ENCODE data around the gene FOXG1.

DNA sequence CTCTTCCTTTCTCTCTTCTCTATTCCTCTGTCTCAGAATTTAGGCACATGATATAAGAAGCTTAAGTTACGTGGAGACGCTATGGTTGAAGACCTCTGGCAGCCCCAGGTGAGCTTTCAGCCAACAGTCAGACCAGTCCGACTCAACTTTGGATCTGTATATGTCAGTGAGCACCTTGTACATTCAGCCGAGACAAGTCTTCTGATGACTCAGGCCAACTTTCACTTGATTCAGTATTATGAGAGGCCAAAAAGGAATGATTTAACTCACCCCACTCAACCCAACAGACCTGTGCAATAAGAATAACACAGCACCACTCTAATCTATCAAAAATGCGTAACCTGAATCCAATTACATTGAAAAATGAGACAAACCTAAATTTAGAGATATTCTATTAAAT, 47.5 kb upstream of the FOXG1 start:
- TF ChIP-seq, protein P1, sequence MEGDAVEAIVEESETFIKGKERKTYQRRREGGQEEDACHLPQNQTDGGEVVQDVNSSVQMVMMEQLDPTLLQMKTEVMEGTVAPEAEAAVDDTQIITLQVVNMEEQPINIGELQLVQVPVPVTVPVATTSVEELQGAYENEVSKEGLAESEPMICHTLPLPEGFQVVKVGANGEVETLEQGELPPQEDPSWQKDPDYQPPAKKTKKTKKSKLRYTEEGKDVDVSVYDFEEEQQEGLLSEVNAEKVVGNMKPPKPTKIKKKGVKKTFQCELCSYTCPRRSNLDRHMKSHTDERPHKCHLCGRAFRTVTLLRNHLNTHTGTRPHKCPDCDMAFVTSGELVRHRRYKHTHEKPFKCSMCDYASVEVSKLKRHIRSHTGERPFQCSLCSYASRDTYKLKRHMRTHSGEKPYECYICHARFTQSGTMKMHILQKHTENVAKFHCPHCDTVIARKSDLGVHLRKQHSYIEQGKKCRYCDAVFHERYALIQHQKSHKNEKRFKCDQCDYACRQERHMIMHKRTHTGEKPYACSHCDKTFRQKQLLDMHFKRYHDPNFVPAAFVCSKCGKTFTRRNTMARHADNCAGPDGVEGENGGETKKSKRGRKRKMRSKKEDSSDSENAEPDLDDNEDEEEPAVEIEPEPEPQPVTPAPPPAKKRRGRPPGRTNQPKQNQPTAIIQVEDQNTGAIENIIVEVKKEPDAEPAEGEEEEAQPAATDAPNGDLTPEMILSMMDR (IDR thresholded peaks at IDR 0.05; ENCODE audit: extremely low read depth in 1 of 2, insufficient read depth in 1 of 2, low read depth in 1 of 2, low read length in 2 of 2): no peak
- TF ChIP-seq POLR2A (IDR thresholded peaks at IDR 0.05; ENCODE audit: low read depth, low read length) (no peak), EZH2 (IDR thresholded peaks at IDR 0.05; ENCODE audit: borderline replicate concordance, low read depth, low read length, severe bottlenecking) (no peak), FOS (IDR thresholded peaks at IDR 0.05; ENCODE audit: borderline replicate concordance, insufficient read depth, low read length) (no peak), MYC (IDR thresholded peaks at IDR 0.05; ENCODE audit: low read depth, low read length) (no peak)

Data from endothelial cell of umbilical vein (primary cell).